Non-pigmented ciliary epithelial cell (primary cell): ENCODE data around the gene TNFRSF11A.
A peak's percentile ranks its signal among the peaks of the same experiment; 100 is the strongest.

ENCODE experiments used
- DNase-seq: peaks from one replicate; pipeline ENCODE4 v3.0.0-alpha.2; 2010; ENCODE audit warnings: low read depth

Gene TNFRSF11A

DNA sequence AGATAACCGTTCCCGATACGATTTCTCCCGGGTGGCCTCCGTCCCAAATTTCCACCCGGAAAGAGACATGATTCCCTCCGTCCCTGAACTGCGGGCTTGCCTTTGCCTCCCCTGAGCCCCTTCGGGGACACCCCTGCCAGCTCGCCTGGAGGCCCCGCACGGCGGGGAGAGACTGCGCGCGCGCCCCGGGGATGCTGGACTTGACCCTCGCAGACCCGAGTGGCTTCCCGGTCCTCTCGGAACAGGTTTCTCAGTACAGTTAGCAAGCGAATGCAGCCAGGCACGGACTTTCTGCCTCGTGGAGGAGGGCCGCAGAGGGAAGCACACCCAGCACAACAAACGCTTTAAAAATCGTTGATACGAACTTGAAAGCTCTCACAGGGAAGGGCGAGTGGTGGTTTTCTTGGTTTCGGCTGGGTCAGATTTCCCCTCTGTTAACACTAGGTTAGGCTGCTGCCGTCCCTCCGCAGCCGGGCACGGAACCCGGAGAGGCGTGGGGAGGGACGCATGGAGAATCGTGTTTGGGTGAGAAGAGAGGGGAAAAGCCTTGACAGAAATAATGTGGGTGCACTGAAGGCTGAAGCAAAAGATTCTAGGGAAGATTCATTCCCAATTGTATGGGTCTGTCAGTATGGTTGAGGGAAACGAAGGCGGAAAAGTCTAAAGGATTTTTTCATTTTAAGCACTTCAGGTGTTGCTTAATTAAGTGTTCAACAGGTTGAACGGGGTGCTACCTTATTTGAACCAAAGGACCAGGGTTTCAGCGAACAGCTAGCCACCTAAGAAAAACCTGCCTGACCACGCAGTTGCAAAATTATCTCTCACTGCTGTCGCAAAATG, 916 bp downstream of the TNFRSF11A start:
- no peak for DNase-seq

- no peak for DNase-seq
Measured at GRCh38 chr18:62326646-62327348, 1.7 kb downstream of the TNFRSF11A start.

- no peak for DNase-seq
Measured at GRCh38 chr18:62327977-62328376, 2.9 kb downstream of the TNFRSF11A start.

- no peak for DNase-seq
Measured at GRCh38 chr18:62328586-62329525, 3.7 kb downstream of the TNFRSF11A start.

DNA sequence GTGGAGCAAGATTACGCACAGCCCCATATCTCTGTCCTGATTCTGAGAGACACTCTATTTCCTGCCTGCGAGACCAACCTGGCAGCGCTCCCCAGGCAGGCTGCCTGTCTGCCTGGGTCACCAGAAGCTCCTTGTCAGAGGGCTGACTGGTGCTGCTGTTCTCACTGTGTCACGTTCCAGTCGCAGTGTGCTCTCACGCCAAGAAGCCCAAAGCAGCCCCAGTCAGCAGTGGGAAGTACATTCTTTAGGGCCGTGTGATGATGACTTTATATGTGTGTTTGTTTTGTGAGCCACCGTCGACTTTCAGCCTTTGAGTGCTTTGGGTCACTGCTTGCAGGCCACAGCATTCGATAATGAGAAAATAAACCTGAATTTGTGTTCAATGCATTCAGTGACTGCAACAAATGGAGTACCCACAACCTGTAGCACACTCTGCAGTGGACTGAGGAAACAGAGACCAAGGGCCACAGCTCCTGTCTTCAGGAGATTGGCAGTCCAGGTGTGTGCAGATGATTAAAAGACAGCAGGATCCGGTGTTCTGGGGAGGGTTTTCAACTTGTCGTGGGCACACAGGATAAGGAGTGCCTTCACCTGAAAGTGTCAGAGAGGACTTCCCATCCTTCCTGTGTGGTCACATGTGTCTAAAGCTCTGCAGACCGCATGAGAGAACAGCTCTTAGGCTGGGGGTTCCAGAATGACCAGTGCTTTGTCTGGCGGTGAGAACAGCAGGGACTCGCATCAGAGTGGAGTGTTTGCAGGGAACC, 4.8 kb downstream of the TNFRSF11A start:
- DNase-seq = no peak

- no peak for DNase-seq
Measured at GRCh38 chr18:62330650-62331049, 5.5 kb downstream of the TNFRSF11A start.

- no peak for DNase-seq
Measured at GRCh38 chr18:62331581-62332356, 6.7 kb downstream of the TNFRSF11A start.

GRCh38 chr18:62332431-62332830, 7.3 kb downstream of the TNFRSF11A start:
- DNase-seq = no peak

DNA sequence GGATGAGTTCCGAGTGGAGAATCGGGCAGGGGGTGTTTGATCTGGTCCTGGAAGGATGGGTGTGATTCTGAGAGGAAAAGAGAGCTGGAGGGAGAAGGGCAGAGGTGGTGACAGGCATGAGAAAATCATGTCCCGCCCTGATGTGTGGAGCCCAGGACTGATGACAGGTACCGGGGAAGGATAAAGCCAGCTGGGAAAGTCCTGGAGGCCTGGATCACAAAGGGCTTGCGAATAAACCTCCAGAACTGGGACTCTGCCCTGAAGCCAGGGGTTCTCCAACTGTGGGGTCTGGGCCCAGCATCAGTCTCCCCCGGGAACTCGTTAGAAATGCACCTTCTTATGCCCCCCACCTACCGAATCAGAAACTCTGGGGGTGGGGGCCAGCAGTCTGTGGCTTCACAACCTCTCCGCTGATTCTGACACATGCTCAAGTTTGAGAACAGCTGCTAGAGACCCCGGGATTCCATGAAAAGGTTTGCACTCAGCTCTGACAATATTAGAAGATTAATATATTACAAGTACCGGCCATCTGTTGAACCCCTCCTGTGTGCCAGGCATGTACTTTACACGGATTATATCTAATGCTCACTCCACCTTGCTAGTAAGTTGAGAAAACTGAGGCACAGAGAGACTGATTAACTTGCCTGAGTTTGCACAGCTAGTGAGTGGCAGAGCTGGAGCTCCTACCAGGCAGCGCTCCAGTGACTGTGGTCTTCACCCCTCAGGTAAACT, 8.0 kb downstream of the TNFRSF11A start:
- no peak for DNase-seq

- no peak for DNase-seq
Measured at GRCh38 chr18:62334120-62334519, 9.0 kb downstream of the TNFRSF11A start.

GRCh38 chr18:62335494-62335893, 10.4 kb downstream of the TNFRSF11A start:
- DNase-seq = no peak

- DNase-seq = no peak
Measured at GRCh38 chr18:62336618-62337017, 11.5 kb downstream of the TNFRSF11A start.

GRCh38 chr18:62337336-62337735, 12.2 kb downstream of the TNFRSF11A start:
- DNase-seq = no peak

GRCh38 chr18:62338446-62339105, 13.5 kb downstream of the TNFRSF11A start:
- no peak for DNase-seq

DNA sequence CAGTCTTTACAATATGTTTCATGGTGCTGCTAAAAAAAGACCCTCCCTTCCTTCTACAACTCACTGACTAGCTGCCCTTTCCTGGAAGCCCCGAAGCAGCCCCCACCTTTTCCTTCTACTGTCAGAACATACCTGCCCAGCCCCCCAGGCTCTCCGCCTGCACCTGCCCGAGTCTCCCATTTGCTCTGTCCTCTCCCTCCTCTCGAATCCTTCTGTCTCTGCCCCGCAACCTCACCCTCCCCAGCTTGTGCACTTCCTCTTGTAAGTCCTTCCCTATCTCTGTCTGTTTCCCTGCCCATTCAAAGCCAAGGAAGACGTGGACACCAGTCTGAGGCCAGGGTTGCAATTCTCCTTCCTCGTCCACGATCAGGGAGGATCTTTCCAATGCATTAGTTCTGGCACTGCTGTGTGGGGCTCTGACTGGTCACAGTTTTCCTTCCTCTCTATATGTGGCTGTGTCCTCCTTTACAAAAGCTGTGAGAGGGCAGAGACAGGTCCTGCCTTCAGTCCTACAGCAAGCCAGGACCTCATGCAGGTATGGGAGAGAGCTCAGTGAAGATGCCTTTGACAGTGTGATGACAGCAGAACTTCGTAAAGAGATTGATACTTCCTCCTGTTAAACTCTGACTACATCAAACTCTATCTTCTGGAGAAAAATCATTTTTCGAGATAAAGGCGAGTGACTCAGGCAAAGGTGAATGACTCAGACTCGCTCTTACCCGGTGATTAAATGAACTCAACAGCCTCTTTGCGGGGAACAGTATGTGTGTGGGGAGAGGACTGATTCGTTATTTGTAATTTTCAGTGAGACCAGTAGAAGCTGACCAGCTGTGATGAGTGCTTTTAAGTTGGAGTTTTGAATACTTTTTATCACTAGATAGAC, 14.2 kb downstream of the TNFRSF11A start:
- peak; percentile 43 for DNase-seq

DNA sequence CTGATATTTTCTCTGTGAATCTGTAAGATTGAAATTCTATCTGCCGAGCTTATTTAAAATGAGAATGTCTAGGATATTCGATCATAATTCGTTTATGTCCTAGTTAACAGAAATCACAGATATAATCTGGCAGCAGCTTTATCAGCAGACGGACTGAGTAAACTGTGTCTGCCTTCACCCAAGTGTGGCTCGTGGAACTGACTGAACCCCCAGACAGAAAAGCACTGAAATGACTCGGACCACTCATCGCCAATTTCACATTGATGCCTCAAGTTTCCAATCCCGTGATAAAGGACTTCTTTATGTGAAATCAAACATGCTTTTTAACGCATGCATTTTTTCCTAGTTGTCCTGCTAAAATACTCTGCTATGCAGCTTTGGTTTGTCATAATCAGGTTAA, 15.9 kb downstream of the TNFRSF11A start:
- no peak for DNase-seq

DNA sequence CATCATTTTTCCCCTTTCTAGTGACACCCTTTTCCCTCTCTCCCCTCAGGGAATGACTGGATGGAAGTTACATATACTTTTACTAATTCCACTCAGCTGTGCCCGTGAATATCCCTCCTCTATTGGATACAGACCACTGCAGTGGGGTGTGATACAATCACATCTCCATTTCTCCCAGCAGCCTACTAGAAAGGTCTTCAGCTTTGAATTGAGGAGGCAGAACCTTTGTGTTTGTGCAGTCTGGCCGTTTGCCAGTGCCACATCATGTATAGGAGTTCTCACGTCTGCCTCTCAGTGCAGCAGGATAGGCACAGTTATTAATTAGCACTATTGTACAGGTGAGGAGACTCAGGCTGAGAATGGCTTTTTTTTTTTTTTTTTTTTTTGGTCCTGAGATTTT, 16.4 kb downstream of the TNFRSF11A start:
- no peak for DNase-seq

GRCh38 chr18:62342884-62343283, 17.8 kb downstream of the TNFRSF11A start:
- no peak for DNase-seq

DNA sequence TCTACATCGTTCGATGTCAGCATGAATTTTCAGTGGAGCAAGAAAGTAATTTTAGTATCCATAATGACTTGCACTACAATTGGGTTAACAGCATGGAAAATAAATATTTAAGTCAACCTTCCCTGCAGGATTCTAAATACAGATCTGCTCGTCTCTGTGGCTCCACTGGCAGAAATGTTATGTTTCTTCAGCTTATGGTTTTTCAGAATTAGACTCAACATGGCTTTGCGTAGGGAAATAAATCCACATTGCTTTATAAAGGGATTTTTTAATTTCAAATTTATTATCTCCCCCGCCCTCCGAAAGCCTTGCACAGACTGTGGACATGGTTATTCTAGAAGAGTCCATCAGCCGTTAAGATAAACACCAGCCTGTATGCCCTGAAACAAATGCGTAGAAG, 18.2 kb downstream of the TNFRSF11A start:
- no peak for DNase-seq
